ENCODE data around the gene PPP1R37. TPM values are rescaled to one million over a fixed set of nuclear protein-coding genes. Genes with fewer than 3 reads are reported as not detected.

PPP1R37 gene
- total and polyA plus RNA-seq, 4 donors: 1.8 to 10.4 (median 9.3) TPM

DNA sequence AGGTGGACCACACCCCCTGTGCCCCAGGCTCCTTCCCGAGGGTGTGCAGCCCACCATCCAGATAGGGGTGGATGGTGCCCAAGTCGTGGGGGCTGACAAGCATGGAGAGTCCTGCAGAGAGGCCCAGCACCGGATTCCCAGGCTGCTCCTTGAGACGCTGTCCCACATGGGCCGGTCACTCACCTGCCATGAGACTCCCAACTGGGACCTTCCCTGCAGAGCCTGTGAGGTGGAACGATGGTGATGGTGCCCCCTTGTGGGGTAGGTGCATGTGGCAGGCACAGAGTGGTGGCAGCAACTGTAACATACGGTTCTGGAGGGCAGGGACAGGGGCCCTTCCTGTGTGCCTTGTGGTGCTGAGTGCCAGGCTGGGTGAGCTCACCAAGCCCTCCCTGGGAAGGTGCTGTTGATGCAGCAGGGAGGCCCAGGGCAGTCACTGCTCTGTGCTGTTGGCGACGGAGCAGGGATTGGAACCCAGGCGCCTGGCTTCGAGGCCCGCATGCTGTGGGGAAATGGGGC lies 33.1 kb downstream of the PPP1R37 start:
- no peak overlapping the region for H3K27ac ChIP-seq (ENCODE audit: low read depth in 1 of 2, low read length in 2 of 2)
- H3K4me3 ChIP-seq (ENCODE audit: low read depth in 1 of 3, low read length in 3 of 3): no peak overlapping the region

GRCh38 chr19:45126654-45127053 lies 33.7 kb downstream of the PPP1R37 start:
- Histone ChIP-seq H3K27me3 (ENCODE audit: control insufficient read depth in 4 of 4, insufficient read depth in 4 of 4, low read length in 3 of 4) (no peaks in the 10 kb centered on the region), H3K4me1 (ENCODE audit: control insufficient read depth in 4 of 4, insufficient read depth in 4 of 4, low read length in 3 of 4) (peaks cover 0 to 3% (median 0%) of the 10 kb centered on the region in 4 donors), H3K9me3 (ENCODE audit: control insufficient read depth in 4 of 4, low read length in 3 of 4) (no peaks in the 10 kb centered on the region), H3K4me3 (ENCODE audit: low read depth in 1 of 3, low read length in 3 of 3) (no peak overlapping the region), H3K36me3 (ENCODE audit: control insufficient read depth in 4 of 4, insufficient read depth in 3 of 4, low read depth in 1 of 4, low read length in 3 of 4) (no peaks in the 10 kb centered on the region), H3K27ac (ENCODE audit: low read depth in 1 of 2, low read length in 2 of 2) (no peak overlapping the region), H3K9ac (ENCODE audit: low read depth in 1 of 2, low read length in 2 of 2) (no peak overlapping the region)
- TF ChIP-seq NR2F2 (IDR thresholded peaks at IDR 0.05): no peak
- no peak for TF ChIP-seq MAX (IDR thresholded peaks at IDR 0.05)
- no peak for TF ChIP-seq FOXA2 (IDR thresholded peaks at IDR 0.05)
- no peak for TF ChIP-seq HNF4A (conservative IDR thresholded peaks at IDR 0.05)
- TF ChIP-seq HNF4G (IDR thresholded peaks at IDR 0.05): no peak
- TF ChIP-seq FOXA1 (IDR thresholded peaks at IDR 0.05): no peak
- 85% methylated on average over 7 of the region's 7 CpGs for WGBS
- no peak for DNase-seq (ENCODE audit: low spot score)

More for the DNA sequence above, 33.1 kb downstream of the PPP1R37 start:
- WGBS: 62% methylated on average over 12 of the region's 12 CpGs
- Histone ChIP-seq H3K4me1 (ENCODE audit: control insufficient read depth in 4 of 4, insufficient read depth in 4 of 4, low read length in 3 of 4) (peaks cover 0 to 3% (median 0%) of the 10 kb centered on the region in 4 donors), H3K36me3 (ENCODE audit: control insufficient read depth in 4 of 4, insufficient read depth in 3 of 4, low read depth in 1 of 4, low read length in 3 of 4) (no peaks in the 10 kb centered on the region), H3K9ac (ENCODE audit: low read depth in 1 of 2, low read length in 2 of 2) (no peak overlapping the region), H3K27me3 (ENCODE audit: control insufficient read depth in 4 of 4, insufficient read depth in 4 of 4, low read length in 3 of 4) (no peaks in the 10 kb centered on the region), H3K9me3 (ENCODE audit: control insufficient read depth in 4 of 4, low read length in 3 of 4) (no peaks in the 10 kb centered on the region)
- TF ChIP-seq REST (IDR thresholded peaks at IDR 0.05) (no peak), CTCF (IDR thresholded peaks at IDR 0.05; ENCODE audit: low read depth, low read length, missing input control) (peak; percentile 68), YY1 (IDR thresholded peaks at IDR 0.05) (no peak), RXRA (IDR thresholded peaks at IDR 0.05) (no peak), FOXA2 (IDR thresholded peaks at IDR 0.05) (no peak), RAD21 (IDR thresholded peaks at IDR 0.05) (peak; percentile 72 to 87)
- DNase-seq (ENCODE audit: low spot score): peak; percentile 79

DNA sequence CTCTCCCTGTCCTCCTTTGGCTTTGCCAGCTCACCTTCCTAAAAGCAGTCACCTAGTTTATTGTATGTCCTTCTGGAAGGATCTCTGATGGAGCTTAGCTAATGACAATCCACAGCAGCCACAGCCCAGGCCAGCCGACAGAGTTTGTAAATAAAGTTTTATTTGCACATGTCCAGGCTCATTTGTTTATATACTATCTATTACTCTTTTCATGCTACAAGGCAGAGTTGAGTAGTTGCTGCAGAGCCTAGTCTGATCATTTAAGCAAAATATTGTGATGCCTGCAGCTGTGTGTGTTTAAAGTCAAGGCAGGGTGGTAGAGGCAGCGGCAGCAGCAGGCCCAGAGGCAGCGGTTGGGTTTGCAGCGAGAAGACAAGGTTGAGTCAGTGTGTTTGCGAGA lies 35.2 kb downstream of the PPP1R37 start:
- Histone ChIP-seq H3K9ac (ENCODE audit: low read depth in 1 of 2, low read length in 2 of 2) (no peak overlapping the region), H3K27ac (ENCODE audit: low read depth in 1 of 2, low read length in 2 of 2) (no peak overlapping the region), H3K4me1 (ENCODE audit: control insufficient read depth in 4 of 4, insufficient read depth in 4 of 4, low read length in 3 of 4) (peaks cover 0 to 3% (median 0%) of the 10 kb centered on the region in 4 donors), H3K27me3 (ENCODE audit: control insufficient read depth in 4 of 4, insufficient read depth in 4 of 4, low read length in 3 of 4) (no peaks in the 10 kb centered on the region), H3K4me3 (ENCODE audit: low read depth in 1 of 3, low read length in 3 of 3) (no peak overlapping the region), H3K36me3 (ENCODE audit: control insufficient read depth in 4 of 4, insufficient read depth in 3 of 4, low read depth in 1 of 4, low read length in 3 of 4) (no peaks in the 10 kb centered on the region), H3K9me3 (ENCODE audit: control insufficient read depth in 4 of 4, low read length in 3 of 4) (no peaks in the 10 kb centered on the region)
- DNase-seq (ENCODE audit: low spot score): no peak
- TF ChIP-seq REST (IDR thresholded peaks at IDR 0.05): no peak
- no peak for TF ChIP-seq FOXA2 (IDR thresholded peaks at IDR 0.05)
- TF ChIP-seq RXRA (IDR thresholded peaks at IDR 0.05): no peak
- TF ChIP-seq YY1 (IDR thresholded peaks at IDR 0.05): no peak
- TF ChIP-seq TAF1 (conservative IDR thresholded peaks at IDR 0.05): no peak
- 89% methylated on average over 5 of the region's 5 CpGs for WGBS
